Smooth muscle cell (in vitro differentiated cells): ENCODE results near the gene FBXO17. TPM values are rescaled to one million over a fixed set of nuclear protein-coding genes. Genes with fewer than 3 reads are reported as not detected.

Experiments used
- DNase-seq: peaks from one replicate; lab custom pipeline; 2025; ENCODE audit not compliant: unreplicated experiment; lab: John Stamatoyannopoulos, UW
- H2AFZ ChIP-seq: fragments of 200-600 bp; sonication (generic); 2 replicates; pipeline ENCODE4 v1.6.0; 2016; ENCODE audit warnings: antibody characterized with exemption, low read depth, mild to moderate bottlenecking
- H3F3A ChIP-seq: fragments of 200-600 bp; sonication (generic); 2 replicates; pipeline ENCODE4 v1.6.0; 2017; ENCODE audit warnings: antibody characterized with exemption, low read depth
- H3K27ac ChIP-seq: fragments of 200-600 bp; sonication (generic); 2 replicates; pipeline ENCODE4 v1.5.1; 2016; ENCODE audit warnings: low read depth, mild to moderate bottlenecking
- H3K27me3 ChIP-seq: fragments of 200-600 bp; sonication (generic); 2 replicates; pipeline ENCODE4 v1.6.1; 2016; ENCODE audit warnings: low read depth, mild to moderate bottlenecking
- H3K36me3 ChIP-seq: fragments of 200-600 bp; sonication (generic); 2 replicates; pipeline ENCODE4 v1.5.1; 2016; ENCODE audit warnings: low read depth
- H3K4me1 ChIP-seq: fragments of 200-600 bp; sonication (generic); 2 replicates; pipeline ENCODE4 v1.5.1; 2016; ENCODE audit warnings: low read depth
- H3K4me2 ChIP-seq: fragments of 200-600 bp; sonication (generic); 2 replicates; pipeline ENCODE4 v1.6.0; 2016; ENCODE audit warnings: mild to moderate bottlenecking
- H3K4me3 ChIP-seq: fragments of 200-600 bp; sonication (generic); 2 replicates; pipeline ENCODE4 v1.5.1; 2016; ENCODE audit warnings: mild to moderate bottlenecking
- H3K79me2 ChIP-seq: fragments of 200-600 bp; sonication (generic); 2 replicates; pipeline ENCODE4 v1.6.0; 2016; ENCODE audit warnings: low read depth, mild to moderate bottlenecking
- H3K9ac ChIP-seq: fragments of 200-600 bp; sonication (generic); 2 replicates; pipeline ENCODE4 v1.6.0; 2016; ENCODE audit warnings: low read depth
- H3K9me3 ChIP-seq: fragments of 200-600 bp; sonication (generic); replicated peaks from 2 replicates; pipeline ENCODE4 v1.5.1; 2016; ENCODE audit warnings: low read depth
- H4K20me1 ChIP-seq: fragments of 200-600 bp; sonication (generic); 2 replicates; pipeline ENCODE4 v1.6.0; 2016; ENCODE audit warnings: low read depth
- CTCF ChIP-seq: fragments of 200-600 bp; sonication (generic); IDR thresholded peaks from 2 replicates; pipeline ENCODE4 v1.5.1; 2017; ENCODE audit warnings: borderline replicate concordance, mild to moderate bottlenecking, antibody characterized with exemption; ENCODE audit not compliant: insufficient read depth, poor library complexity, severe bottlenecking
- WGBS: methylation state at CpG from one replicate; pipeline ENCODE4 v1.1.7; 2016; ENCODE audit warnings: low lambda C conversion rate; 5-methylcytosine and 5-hydroxymethylcytosine counted together
- polyA plus RNA-seq: library from polyadenylated mRNA; unstranded; fragments of >200 nt; fragmentation: Nextera tagmentation; extraction: Ambion mirVana; gene quantifications from 2 replicates; pipeline ENCODE4 v1.2.1, GENCODE V29; 2016
- total RNA-seq: library from RNA; depleted of rRNA; stranded (reverse); fragments of >200 nt; gene quantifications from 2 replicates; pipeline ENCODE4 v1.2.3, GENCODE V29; 2014

Gene FBXO17, protein sequence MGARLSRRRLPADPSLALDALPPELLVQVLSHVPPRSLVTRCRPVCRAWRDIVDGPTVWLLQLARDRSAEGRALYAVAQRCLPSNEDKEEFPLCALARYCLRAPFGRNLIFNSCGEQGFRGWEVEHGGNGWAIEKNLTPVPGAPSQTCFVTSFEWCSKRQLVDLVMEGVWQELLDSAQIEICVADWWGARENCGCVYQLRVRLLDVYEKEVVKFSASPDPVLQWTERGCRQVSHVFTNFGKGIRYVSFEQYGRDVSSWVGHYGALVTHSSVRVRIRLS
- total RNA-seq, result 8.2 and 11.5 TPM in 2 replicates
- polyA plus RNA-seq, result 17.9 and 21.7 TPM in 2 replicates

DNA sequence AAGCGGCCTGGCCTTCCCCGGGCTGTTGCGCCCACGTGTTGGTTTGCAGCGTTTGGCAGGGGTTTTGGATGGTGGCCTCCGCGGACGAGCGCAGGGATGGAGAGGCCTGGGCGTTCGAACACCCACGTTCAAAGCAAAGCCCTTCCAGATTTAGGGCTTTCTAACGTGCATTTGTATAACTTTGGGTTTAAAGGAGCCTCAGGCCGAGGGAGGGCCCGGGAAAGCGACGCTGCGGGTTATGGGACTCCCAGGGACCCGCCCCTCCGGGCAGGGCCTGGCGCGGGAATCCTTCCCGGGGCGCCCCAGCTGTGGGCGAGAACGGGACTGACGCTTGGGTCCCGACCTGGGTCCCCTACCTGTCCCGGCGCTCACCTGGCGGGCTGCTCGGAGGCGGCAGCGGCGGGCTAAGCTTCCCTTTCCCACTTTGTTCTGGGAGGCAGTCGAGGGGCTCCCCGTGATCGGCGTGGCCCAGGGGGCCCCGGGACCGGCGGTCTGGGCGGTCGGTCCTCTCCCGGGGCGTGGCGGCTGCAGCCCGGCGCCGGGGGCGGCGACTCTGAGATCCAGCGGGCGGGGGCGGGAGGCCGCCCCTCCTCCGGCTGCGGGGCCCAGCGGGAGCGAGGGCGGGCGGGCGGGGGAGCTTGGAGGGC is at the start of gene FBXO17:
Gene FBXO17 (minus strand): TSS at position 529 of the 647 bp plus-strand sequence. CDS start 25,423 bp downstream, outside the sequence.
- peaks cover 29% of the 10 kb centered on the region for H3F3A ChIP-seq
- peak within 1 kb of the TSS; percentile 86 for H2AFZ ChIP-seq
- no peaks in the 10 kb centered on the region for H4K20me1 ChIP-seq
- H3K4me3 ChIP-seq, result peak within 1 kb of the TSS; percentile 72
- no peaks in the 10 kb centered on the region for H3K36me3 ChIP-seq
- peak; percentile 80 for DNase-seq
- peaks cover 23% of the 10 kb centered on the region for H3K79me2 ChIP-seq
- peaks cover 15% of the 10 kb centered on the region for H3K4me1 ChIP-seq
- WGBS, result under 1% methylated on average over 36 of the region's 63 CpGs
- H3K27me3 ChIP-seq, result no peaks in the 10 kb centered on the region
- H3K27ac ChIP-seq, result peak within 1 kb of the TSS; percentile 64
- no peaks in the 10 kb centered on the region for H3K9me3 ChIP-seq
- H3K9ac ChIP-seq, result peak within 1 kb of the TSS; percentile 50
- TF ChIP-seq CTCF, result no peak
- H3K4me2 ChIP-seq, result peak within 1 kb of the TSS; percentile 91

- Histone ChIP-seq H3K9me3 (no peaks in the 10 kb centered on the region), H3K9ac (no peak overlapping the region), H3F3A (no peaks in the 10 kb centered on the region), H3K4me1 (no peaks in the 10 kb centered on the region), H3K4me3 (no peak overlapping the region), H2AFZ (no peak overlapping the region), H3K79me2 (no peaks in the 10 kb centered on the region), H3K4me2 (no peak overlapping the region), H4K20me1 (no peaks in the 10 kb centered on the region), H3K27me3 (no peaks in the 10 kb centered on the region), H3K36me3 (no peaks in the 10 kb centered on the region), H3K27ac (no peak overlapping the region)
- 94% methylated on average over 13 of the region's 14 CpGs for WGBS
- no peak for TF ChIP-seq CTCF
- DNase-seq, result no peak
These were observed 49.5 kb upstream of the FBXO17 start for GRCh38 chr19:39024875-39025641.

- Histone ChIP-seq H3F3A (no peaks in the 10 kb centered on the region), H3K4me1 (no peaks in the 10 kb centered on the region), H3K36me3 (no peaks in the 10 kb centered on the region), H3K4me3 (no peak overlapping the region), H3K4me2 (no peak overlapping the region), H3K79me2 (no peaks in the 10 kb centered on the region), H3K27me3 (no peaks in the 10 kb centered on the region), H4K20me1 (no peaks in the 10 kb centered on the region), H2AFZ (no peak overlapping the region), H3K9ac (no peak overlapping the region), H3K9me3 (no peaks in the 10 kb centered on the region), H3K27ac (no peak overlapping the region)
- DNase-seq, result no peak
- TF ChIP-seq CTCF, result no peak
- 92% methylated on average over 4 of the region's 4 CpGs for WGBS
These were observed 45.5 kb upstream of the FBXO17 start for GRCh38 chr19:39021063-39021462.
